ENCODE results near the gene CERKL.

The CERKL gene

GRCh38 chr2:181626671-181627070, 30.2 kb downstream of the CERKL start:
- TF ChIP-seq CTCF (IDR thresholded peaks at IDR 0.05; ENCODE audit: low read depth, low read length) = no peak
- Histone ChIP-seq H3K27me3 (no peaks in the 10 kb centered on the region), H3K9me3 (no peaks in the 10 kb centered on the region), H3K36me3 (no peaks in the 10 kb centered on the region), H3K4me1 (no peaks in the 10 kb centered on the region), H3K4me3 (ENCODE audit: low read depth, low read length) (no peak overlapping the region)
- DNase-seq = no peak

- no peak overlapping the region for H3K4me3 ChIP-seq (ENCODE audit: low read depth, low read length)
- H3K4me1 ChIP-seq = no peaks in the 10 kb centered on the region
- no peak for DNase-seq
- H3K27me3 ChIP-seq = no peaks in the 10 kb centered on the region
- H3K9me3 ChIP-seq = no peaks in the 10 kb centered on the region
- no peak for TF ChIP-seq CTCF (IDR thresholded peaks at IDR 0.05; ENCODE audit: low read depth, low read length)
- H3K36me3 ChIP-seq = no peaks in the 10 kb centered on the region
These were observed 33.7 kb downstream of the CERKL start for GRCh38 chr2:181623159-181623558.

- DNase-seq = no peak
- Histone ChIP-seq H3K4me1 (no peaks in the 10 kb centered on the region), H3K36me3 (no peaks in the 10 kb centered on the region), H3K27me3 (no peaks in the 10 kb centered on the region), H3K9me3 (no peaks in the 10 kb centered on the region), H3K4me3 (ENCODE audit: low read depth, low read length) (no peak overlapping the region)
- TF ChIP-seq CTCF (IDR thresholded peaks at IDR 0.05; ENCODE audit: low read depth, low read length) = no peak
These were observed 35.0 kb downstream of the CERKL start for GRCh38 chr2:181621779-181622490.

GRCh38 chr2:181619516-181619915, 37.4 kb downstream of the CERKL start:
- H3K4me1 ChIP-seq = no peaks in the 10 kb centered on the region
- H3K9me3 ChIP-seq = no peaks in the 10 kb centered on the region
- no peak overlapping the region for H3K4me3 ChIP-seq (ENCODE audit: low read depth, low read length)
- no peaks in the 10 kb centered on the region for H3K27me3 ChIP-seq
- no peak for TF ChIP-seq CTCF (IDR thresholded peaks at IDR 0.05; ENCODE audit: low read depth, low read length)
- no peaks in the 10 kb centered on the region for H3K36me3 ChIP-seq
- no peak for DNase-seq

GRCh38 chr2:181616715-181617114, 40.2 kb downstream of the CERKL start:
- DNase-seq = no peak
- H3K27me3 ChIP-seq = no peaks in the 10 kb centered on the region
- no peak overlapping the region for H3K4me3 ChIP-seq (ENCODE audit: low read depth, low read length)
- no peaks in the 10 kb centered on the region for H3K9me3 ChIP-seq
- no peak for TF ChIP-seq CTCF (IDR thresholded peaks at IDR 0.05; ENCODE audit: low read depth, low read length)
- no peaks in the 10 kb centered on the region for H3K36me3 ChIP-seq
- H3K4me1 ChIP-seq = no peaks in the 10 kb centered on the region

- DNase-seq = no peak
- no peak overlapping the region for H3K4me3 ChIP-seq (ENCODE audit: low read depth, low read length)
- no peaks in the 10 kb centered on the region for H3K9me3 ChIP-seq
These were observed 41.8 kb downstream of the CERKL start for GRCh38 chr2:181614874-181615638.

More at GRCh38 chr2:181614874-181615638, 41.8 kb downstream of the CERKL start:
- TF ChIP-seq CTCF (IDR thresholded peaks at IDR 0.05; ENCODE audit: low read depth, low read length) = no peak
- H3K36me3 ChIP-seq = no peaks in the 10 kb centered on the region
- no peaks in the 10 kb centered on the region for H3K27me3 ChIP-seq
- H3K4me1 ChIP-seq = no peaks in the 10 kb centered on the region

Measured in BE2C (cell line).